ENCODE measurements around the gene CST6.

CST6 gene

GRCh38 chr11:66011785-66012303, at the start of gene CST6:
CST6 (plus strand) TSS chr11:66012008; CDS start chr11:66012045, 37 bp downstream.
- H3K9ac ChIP-seq = no peak within 1 kb of the TSS
- H3K4me3 ChIP-seq (ENCODE audit: low read depth, low read length) = no peak within 1 kb of the TSS

DNA sequence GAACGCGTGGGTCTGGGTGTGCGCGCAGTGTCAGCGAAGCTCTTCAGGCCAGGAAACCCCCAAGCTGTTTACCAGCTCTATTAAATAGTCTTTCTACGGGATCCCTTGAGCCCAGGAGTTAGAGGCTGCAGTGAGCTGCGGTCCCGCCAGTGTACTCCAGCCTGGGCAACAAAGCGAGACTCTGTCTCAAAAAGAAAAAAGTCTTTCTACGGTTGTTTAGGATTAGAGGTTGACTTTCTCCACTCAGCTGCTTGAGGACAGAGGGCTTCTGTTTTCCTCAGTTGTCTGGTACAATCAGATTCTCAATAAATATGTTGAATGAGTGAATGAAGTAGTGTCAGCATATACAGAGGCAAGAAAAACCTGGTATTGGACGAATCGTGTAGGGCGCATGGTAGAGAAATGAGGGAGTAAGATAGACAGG, 49.7 kb upstream of the CST6 start:
- H3K27ac ChIP-seq = no peak overlapping the region
- no peak for TF ChIP-seq CTCF (IDR thresholded peaks at IDR 0.05)

More at GRCh38 chr11:66011785-66012303, at the start of gene CST6:
- Histone ChIP-seq H3K36me3 (ENCODE audit: control insufficient read depth, insufficient read depth, low read length) (no peaks in the 10 kb centered on the region), H3K27me3 (ENCODE audit: control insufficient read depth, insufficient read depth, low read length) (no peaks in the 10 kb centered on the region), H2AFZ (peak within 1 kb of the TSS; percentile 75), H3K27ac (no peak within 1 kb of the TSS), H3K79me2 (no peaks in the 10 kb centered on the region), H3K9me3 (ENCODE audit: control insufficient read depth, low read length) (no peaks in the 10 kb centered on the region), H3K4me2 (ENCODE audit: low read length) (no peak within 1 kb of the TSS), H3K4me1 (peaks cover 14% of the 10 kb centered on the region)
- TF ChIP-seq CTCF (IDR thresholded peaks at IDR 0.05) = no peak

DNA sequence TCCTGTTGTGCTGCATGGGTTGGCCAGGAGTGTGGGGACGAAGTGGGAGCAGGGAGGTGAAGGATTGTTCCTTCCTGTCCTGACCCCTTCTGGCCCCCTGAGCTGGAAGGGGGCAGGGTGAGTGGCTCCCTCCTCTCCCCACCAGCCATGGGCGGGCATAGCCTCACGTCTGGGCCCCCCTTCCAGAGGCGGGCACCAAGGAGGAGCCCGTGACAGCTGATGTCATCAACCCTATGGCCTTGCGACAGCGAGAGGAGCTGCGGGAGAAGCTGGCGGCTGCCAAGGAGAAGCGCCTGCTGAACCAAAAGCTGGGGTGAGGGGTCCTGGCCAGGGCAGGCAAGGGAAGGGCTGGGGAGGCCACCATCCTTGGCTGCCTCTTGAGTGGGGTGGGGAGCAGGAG, 46.9 kb upstream of the CST6 start:
- no peak for TF ChIP-seq CTCF (IDR thresholded peaks at IDR 0.05)

More for the DNA sequence above, 49.7 kb upstream of the CST6 start:
- Histone ChIP-seq H3K27me3 (ENCODE audit: control insufficient read depth, insufficient read depth, low read length) (no peaks in the 10 kb centered on the region), H3K9me3 (ENCODE audit: control insufficient read depth, low read length) (no peaks in the 10 kb centered on the region), H2AFZ (no peak overlapping the region), H3K79me2 (peaks cover 12% of the 10 kb centered on the region), H3K4me3 (ENCODE audit: low read depth, low read length) (peak overlapping the region; percentile 44), H3K9ac (no peak overlapping the region), H3K36me3 (ENCODE audit: control insufficient read depth, insufficient read depth, low read length) (no peaks in the 10 kb centered on the region), H3K4me1 (peaks cover 7% of the 10 kb centered on the region), H3K4me2 (ENCODE audit: low read length) (peak overlapping the region; percentile 78)

DNA sequence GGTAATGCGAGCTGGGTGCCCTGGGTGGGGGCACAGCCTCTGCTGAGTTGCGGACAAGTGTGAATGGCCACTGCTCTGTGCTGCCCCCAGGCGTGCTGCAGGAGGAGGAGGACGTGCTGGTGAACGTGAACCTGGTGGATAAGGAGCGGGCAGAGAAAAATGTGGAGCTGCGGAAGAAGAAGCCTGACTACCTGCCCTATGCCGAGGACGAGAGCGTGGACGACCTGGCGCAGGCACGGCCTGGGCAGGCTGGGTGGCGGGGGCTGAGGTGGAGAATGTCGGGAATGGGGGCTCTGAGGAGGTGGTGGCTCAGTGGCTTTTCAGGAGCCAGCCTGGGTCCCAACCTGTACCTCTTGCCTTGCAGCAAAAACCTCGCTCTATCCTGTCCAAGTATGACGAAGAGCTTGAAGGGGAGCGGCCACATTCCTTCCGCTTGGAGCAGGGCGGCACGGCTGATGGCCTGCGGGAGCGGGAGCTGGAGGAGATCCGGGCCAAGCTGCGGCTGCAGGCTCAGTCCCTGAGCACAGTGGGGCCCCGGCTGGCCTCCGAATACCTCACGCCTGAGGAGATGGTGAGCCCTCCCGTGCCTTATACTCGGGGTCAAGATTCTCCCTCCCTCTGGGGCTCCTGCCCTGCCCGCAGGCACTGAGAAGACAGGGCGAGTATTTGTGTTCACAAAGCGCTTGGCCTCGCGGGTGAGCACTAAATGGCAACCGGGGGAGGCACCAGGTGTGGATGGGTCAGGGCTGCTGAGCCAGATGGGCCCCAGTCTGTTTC, 45.6 kb upstream of the CST6 start:
- Histone ChIP-seq H3K4me1 (peaks cover 7% of the 10 kb centered on the region), H3K36me3 (ENCODE audit: control insufficient read depth, insufficient read depth, low read length) (no peaks in the 10 kb centered on the region), H3K27ac (no peak overlapping the region), H3K79me2 (peaks cover 12% of the 10 kb centered on the region), H3K4me2 (ENCODE audit: low read length) (no peak overlapping the region), H3K9ac (no peak overlapping the region), H3K27me3 (ENCODE audit: control insufficient read depth, insufficient read depth, low read length) (no peaks in the 10 kb centered on the region), H2AFZ (no peak overlapping the region), H3K9me3 (ENCODE audit: control insufficient read depth, low read length) (no peaks in the 10 kb centered on the region), H3K4me3 (ENCODE audit: low read depth, low read length) (no peak overlapping the region)
- TF ChIP-seq CTCF (IDR thresholded peaks at IDR 0.05) = no peak

More for the DNA sequence above, 46.9 kb upstream of the CST6 start:
- H3K9ac ChIP-seq = no peak overlapping the region
- H3K4me1 ChIP-seq = peaks cover 7% of the 10 kb centered on the region
- H3K4me3 ChIP-seq (ENCODE audit: low read depth, low read length) = no peak overlapping the region
- H3K27ac ChIP-seq = no peak overlapping the region
- no peak overlapping the region for H3K4me2 ChIP-seq (ENCODE audit: low read length)
- H3K79me2 ChIP-seq = peaks cover 12% of the 10 kb centered on the region
- H2AFZ ChIP-seq = no peak overlapping the region
- no peaks in the 10 kb centered on the region for H3K27me3 ChIP-seq (ENCODE audit: control insufficient read depth, insufficient read depth, low read length)
- H3K36me3 ChIP-seq (ENCODE audit: control insufficient read depth, insufficient read depth, low read length) = no peaks in the 10 kb centered on the region
- no peaks in the 10 kb centered on the region for H3K9me3 ChIP-seq (ENCODE audit: control insufficient read depth, low read length)

Data from parathyroid adenoma (tissue), 2 donors.